ENCODE results near the gene TEX36. TPM values are rescaled to one million over a fixed set of nuclear protein-coding genes. Genes with fewer than 3 reads are reported as not detected.
"Not testable (repeated sequence)": the region's sequence is repeated elsewhere in the genome, so short reads cannot be mapped to it uniquely, and the experiment has no call there.

TEX36 gene
- polyA plus RNA-seq, 6 donors from 2014 or later: not detected

- Mint-ChIP-seq H3K4me3 (no peak overlapping the region), H3K27ac (no peak overlapping the region), H3K36me3 (no peaks in the 10 kb centered on the region), H3K4me1 (no peaks in the 10 kb centered on the region), H3K9me3 (peaks cover 0 to 17% (median 2%) of the 10 kb centered on the region in 7 donors), H3K27me3 (peaks cover 5 to 25% (median 10%) of the 10 kb centered on the region in 3 donors)
- DNase-seq (no peak), ATAC-seq (ENCODE audit: low read depth in 2 of 2) (no peak)
These were observed 62.6 kb downstream of the TEX36 start for GRCh38 chr10:125620401-125620800.

GRCh38 chr10:125613062-125613461 is 69.9 kb downstream of the TEX36 start:
- H3K4me1 Mint-ChIP-seq; H3K4me3 Mint-ChIP-seq; H3K27ac Mint-ChIP-seq; H3K36me3 Mint-ChIP-seq; H3K27me3 Mint-ChIP-seq; DNase-seq; ATAC-seq (ENCODE audit: low read depth in 2 of 2): not testable (repeated sequence)
- peaks cover 0 to 15% (median 0%) of the 10 kb centered on the region in 7 donors for H3K9me3 Mint-ChIP-seq

- Mint-ChIP-seq H3K4me1 (no peaks in the 10 kb centered on the region), H3K9me3 (peaks cover 0 to 14% (median 0%) of the 10 kb centered on the region in 7 donors), H3K27me3 (no peaks in the 10 kb centered on the region), H3K36me3 (no peaks in the 10 kb centered on the region), H3K4me3 (no peak overlapping the region), H3K27ac (no peak overlapping the region)
- ATAC-seq (ENCODE audit: low read depth in 2 of 2): no peak
- DNase-seq: no peak
These were observed 71.2 kb downstream of the TEX36 start for GRCh38 chr10:125611756-125612155.

GRCh38 chr10:125611216-125611615 is 71.7 kb downstream of the TEX36 start:
- Mint-ChIP-seq H3K4me1 (no peaks in the 10 kb centered on the region), H3K27me3 (peaks cover 0 to 3% (median under 1%) of the 10 kb centered on the region in 3 donors), H3K4me3 (no peak overlapping the region), H3K27ac (peak overlapping the region in 1 of 6 donors; percentile 8), H3K9me3 (peaks cover 0 to 14% (median 0%) of the 10 kb centered on the region in 7 donors), H3K36me3 (no peaks in the 10 kb centered on the region)
- ATAC-seq (ENCODE audit: low read depth in 2 of 2) (no peak), DNase-seq (no peak)

GRCh38 chr10:125609859-125610258 is 73.1 kb downstream of the TEX36 start:
- Mint-ChIP-seq H3K9me3 (peaks cover 0 to 14% (median 0%) of the 10 kb centered on the region in 7 donors), H3K27ac (no peak overlapping the region), H3K27me3 (peaks cover 5% of the 10 kb centered on the region in 3 donors), H3K4me3 (no peak overlapping the region), H3K36me3 (no peaks in the 10 kb centered on the region), H3K4me1 (no peaks in the 10 kb centered on the region)
- no peak for DNase-seq
- ATAC-seq (ENCODE audit: low read depth in 2 of 2): no peak

- DNase-seq (no peak), ATAC-seq (ENCODE audit: low read depth in 2 of 2) (no peak)
- Mint-ChIP-seq H3K4me1 (no peaks in the 10 kb centered on the region), H3K27me3 (peaks cover 5 to 7% (median 5%) of the 10 kb centered on the region in 3 donors), H3K27ac (no peak overlapping the region), H3K9me3 (peaks cover 0 to 14% (median 0%) of the 10 kb centered on the region in 7 donors), H3K4me3 (no peak overlapping the region), H3K36me3 (no peaks in the 10 kb centered on the region)
These were observed 74.5 kb downstream of the TEX36 start for GRCh38 chr10:125608474-125608873.

- Mint-ChIP-seq H3K9me3 (peaks cover 0 to 14% (median 0%) of the 10 kb centered on the region in 7 donors), H3K4me1 (no peaks in the 10 kb centered on the region), H3K27ac (no peak overlapping the region), H3K27me3 (peaks cover 5 to 7% (median 5%) of the 10 kb centered on the region in 3 donors), H3K4me3 (no peak overlapping the region), H3K36me3 (no peaks in the 10 kb centered on the region)
- DNase-seq (no peak), ATAC-seq (ENCODE audit: low read depth in 2 of 2) (no peak)
These were observed 75.2 kb downstream of the TEX36 start for GRCh38 chr10:125607689-125608290.

- H3K4me3 Mint-ChIP-seq: no peak overlapping the region
- H3K27ac Mint-ChIP-seq: no peak overlapping the region
- H3K4me1 Mint-ChIP-seq: no peaks in the 10 kb centered on the region
- H3K9me3 Mint-ChIP-seq: peaks cover 0 to 14% (median 0%) of the 10 kb centered on the region in 7 donors
- no peaks in the 10 kb centered on the region for H3K36me3 Mint-ChIP-seq
- no peak for ATAC-seq (ENCODE audit: low read depth in 2 of 2)
- H3K27me3 Mint-ChIP-seq: peaks cover 5 to 7% (median 5%) of the 10 kb centered on the region in 3 donors
- no peak for DNase-seq
These were observed 76.5 kb downstream of the TEX36 start for GRCh38 chr10:125606414-125607010.

Other genes starting within 250 kb of the TEX36 start
- 10 to 100 TPM; 10.7 to 16.8 (median 14.0) TPM for gene EDRF1, start 36.5 kb upstream of the TEX36 start, polyA plus RNA-seq (ENCODE audit: low read depth in 6 of 6)
- gene MMP21, start 92.7 kb upstream of the TEX36 start, polyA plus RNA-seq (ENCODE audit: low read depth in 6 of 6): not detected
- gene UROS, start 140.1 kb upstream of the TEX36 start, polyA plus RNA-seq (ENCODE audit: low read depth in 6 of 6): 10 to 100 TPM; 54.1 to 73.5 (median 56.1) TPM
- gene BCCIP, start 140.4 kb upstream of the TEX36 start, polyA plus RNA-seq (ENCODE audit: low read depth in 6 of 6): 100 to 1,000 TPM in 1 of 6 donors, 10 to 100 TPM in 5; 73.7 to 109 (median 85.7) TPM
- 10 to 100 TPM; 10.8 to 19.3 (median 16.7) TPM for gene DHX32, start 198.1 kb upstream of the TEX36 start, polyA plus RNA-seq (ENCODE audit: low read depth in 6 of 6)
- not detected for gene FANK1, start 213.4 kb upstream of the TEX36 start, polyA plus RNA-seq (ENCODE audit: low read depth in 6 of 6)